Mucosa of descending colon (tissue), 3 donors: Measurements from ENCODE around the gene TNS1. TPM values are rescaled to one million over a fixed set of nuclear protein-coding genes. Genes with fewer than 3 reads are reported as not detected.
A peak's percentile ranks its signal among the peaks of the same experiment; 100 is the strongest.

Experiments used
- ATAC-seq: fragments of 200-7000 bp; cut with Tn5 transposase; one replicate; pipeline ENCODE4 v1.9.1; 2020; ENCODE audit warnings: mild to moderate bottlenecking, moderate library complexity
- DNase-seq, 3 donors: peaks; one replicate each; pipeline ENCODE4 v3.0.0-alpha.2; 2020
- H3K36me3 ChIP-seq: fragments of 200-600 bp; one replicate; pipeline ENCODE4 v1.8.0; 2021; ENCODE audit warnings: low read depth, mild to moderate bottlenecking
- H3K4me1 ChIP-seq: fragments of 200-600 bp; one replicate; pipeline ENCODE4 v1.8.0; 2021; ENCODE audit warnings: low read depth, mild to moderate bottlenecking
- H3K4me3 ChIP-seq: fragments of 200-600 bp; one replicate; pipeline ENCODE4 v1.8.0; 2021; ENCODE audit warnings: mild to moderate bottlenecking
- H3K9me3 ChIP-seq: fragments of 200-600 bp; one replicate; pipeline ENCODE4 v1.8.0; 2021; ENCODE audit warnings: mild to moderate bottlenecking
- intact Hi-C, 2 donors: fragments of 100-400 bp; cut with DNase I in 1 of 2; cut with micrococcal nuclease in 1 of 2; formaldehyde crosslinking; loops; one replicate each; pipeline versions ENCODE4 v1.11.0 to v1.11.1; 2022; cut with DNase I, micrococcal nuclease
- total RNA-seq, 3 donors: library from RNA; stranded (reverse); fragmentation: NEBNext Ultra II Directional in 2 of 3; extraction: Animal tissue kit (Norgen Biotek cat#: 25700) in 2 of 3; gene quantifications; one replicate each; pipeline versions ENCODE4 v1.2.1 to v1.2.4, GENCODE V29; 2021 to 2023
- TF ChIP-seq, protein P1 (sequence below): fragments of 200-600 bp; IDR thresholded peaks from one replicate; pipeline ENCODE4 v1.8.0; 2022; ENCODE audit warnings: antibody characterized with exemption, mild to moderate bottlenecking
- donor health status: DM: no; HTN: no; CAD: no; lungs with moderate emphysema.
- donor health status: DM: no; HTN: no; CAD: no.
- donor health status: DM: no; HTN: yes; CAD: no.

Gene TNS1
- total RNA-seq, 3 donors from 2014 or later: 43.8 to 1,458 (median 121) TPM

DNA sequence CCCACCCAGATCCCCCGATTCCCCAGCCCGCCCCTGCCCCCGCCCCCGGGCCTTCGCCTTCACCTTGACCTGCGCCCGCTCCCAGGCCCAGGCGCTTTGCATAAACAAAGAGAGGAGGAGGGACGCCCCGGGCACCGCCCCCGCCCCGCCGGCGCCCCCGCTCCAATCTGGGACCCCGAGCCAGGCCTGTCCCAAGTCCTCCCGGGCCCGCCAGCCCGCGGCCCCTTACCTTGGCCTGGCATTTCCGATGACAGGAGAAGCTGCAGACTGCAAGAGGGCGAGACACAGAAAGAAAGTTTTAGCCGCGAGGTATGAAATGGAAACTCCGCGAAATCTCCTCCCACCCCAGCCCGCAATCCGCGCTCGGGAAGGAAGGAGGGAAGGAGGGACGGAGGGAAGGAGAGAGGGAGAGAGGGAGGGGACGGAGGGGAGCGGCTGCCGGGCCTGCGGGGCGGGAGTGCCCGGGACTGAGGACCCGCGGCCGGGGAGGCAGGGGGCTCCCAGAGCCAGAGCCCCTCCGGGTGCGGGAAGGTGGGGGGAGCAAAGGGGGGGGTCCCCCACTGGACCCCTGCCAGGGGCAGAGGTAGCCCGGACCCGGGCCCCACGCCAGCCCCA is 24.2 kb downstream of the TNS1 start:
- peak; percentile 44 for ATAC-seq
- H3K4me1 ChIP-seq: no peaks in the 10 kb centered on the region
- intact Hi-C loops: no loop called here
- H3K36me3 ChIP-seq: no peaks in the 10 kb centered on the region
- no peaks in the 10 kb centered on the region for H3K9me3 ChIP-seq
- H3K4me3 ChIP-seq: no peak overlapping the region
- no peak for DNase-seq
- TF ChIP-seq, protein P1, sequence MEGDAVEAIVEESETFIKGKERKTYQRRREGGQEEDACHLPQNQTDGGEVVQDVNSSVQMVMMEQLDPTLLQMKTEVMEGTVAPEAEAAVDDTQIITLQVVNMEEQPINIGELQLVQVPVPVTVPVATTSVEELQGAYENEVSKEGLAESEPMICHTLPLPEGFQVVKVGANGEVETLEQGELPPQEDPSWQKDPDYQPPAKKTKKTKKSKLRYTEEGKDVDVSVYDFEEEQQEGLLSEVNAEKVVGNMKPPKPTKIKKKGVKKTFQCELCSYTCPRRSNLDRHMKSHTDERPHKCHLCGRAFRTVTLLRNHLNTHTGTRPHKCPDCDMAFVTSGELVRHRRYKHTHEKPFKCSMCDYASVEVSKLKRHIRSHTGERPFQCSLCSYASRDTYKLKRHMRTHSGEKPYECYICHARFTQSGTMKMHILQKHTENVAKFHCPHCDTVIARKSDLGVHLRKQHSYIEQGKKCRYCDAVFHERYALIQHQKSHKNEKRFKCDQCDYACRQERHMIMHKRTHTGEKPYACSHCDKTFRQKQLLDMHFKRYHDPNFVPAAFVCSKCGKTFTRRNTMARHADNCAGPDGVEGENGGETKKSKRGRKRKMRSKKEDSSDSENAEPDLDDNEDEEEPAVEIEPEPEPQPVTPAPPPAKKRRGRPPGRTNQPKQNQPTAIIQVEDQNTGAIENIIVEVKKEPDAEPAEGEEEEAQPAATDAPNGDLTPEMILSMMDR: no peak

DNA sequence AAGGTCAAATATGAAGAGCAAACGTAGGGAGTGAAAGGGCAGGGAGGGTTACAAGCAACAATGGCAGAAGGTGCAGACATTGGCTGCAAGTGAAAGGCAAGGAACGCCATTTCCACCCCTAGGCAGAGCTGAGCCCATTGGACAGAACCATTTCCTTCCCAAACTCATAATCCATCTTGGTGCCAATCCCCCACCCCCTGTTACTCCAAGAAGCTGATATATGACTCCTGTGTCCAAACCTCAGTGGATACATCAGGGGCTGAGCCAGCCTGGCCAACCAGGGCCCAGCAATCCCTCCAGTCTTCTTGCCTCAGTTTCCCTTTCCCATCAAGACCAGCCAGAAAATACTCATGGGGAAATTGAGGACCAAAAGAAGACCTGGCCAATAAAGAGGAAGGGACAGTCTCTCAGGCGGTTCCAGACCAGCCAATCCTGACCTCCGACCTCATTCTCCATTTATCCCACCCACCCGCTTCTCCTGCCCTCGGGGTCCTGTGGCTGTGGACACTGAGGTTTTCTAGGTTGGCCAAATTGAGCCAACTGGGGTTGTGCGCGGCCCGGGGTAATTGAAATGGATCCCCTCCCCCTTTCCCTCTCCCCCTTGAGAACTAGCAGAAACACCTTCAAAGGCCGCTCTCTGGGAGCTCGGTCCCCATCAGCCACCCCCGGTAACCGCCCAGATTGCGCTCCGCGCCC is 24.8 kb downstream of the TNS1 start:
- no peaks in the 10 kb centered on the region for H3K36me3 ChIP-seq
- DNase-seq: no peak
- TF ChIP-seq, protein P1: no peak
- intact Hi-C loops: no loop called here
- no peak overlapping the region for H3K4me3 ChIP-seq
- no peak for ATAC-seq
- no peaks in the 10 kb centered on the region for H3K4me1 ChIP-seq
- H3K9me3 ChIP-seq: no peaks in the 10 kb centered on the region

DNA sequence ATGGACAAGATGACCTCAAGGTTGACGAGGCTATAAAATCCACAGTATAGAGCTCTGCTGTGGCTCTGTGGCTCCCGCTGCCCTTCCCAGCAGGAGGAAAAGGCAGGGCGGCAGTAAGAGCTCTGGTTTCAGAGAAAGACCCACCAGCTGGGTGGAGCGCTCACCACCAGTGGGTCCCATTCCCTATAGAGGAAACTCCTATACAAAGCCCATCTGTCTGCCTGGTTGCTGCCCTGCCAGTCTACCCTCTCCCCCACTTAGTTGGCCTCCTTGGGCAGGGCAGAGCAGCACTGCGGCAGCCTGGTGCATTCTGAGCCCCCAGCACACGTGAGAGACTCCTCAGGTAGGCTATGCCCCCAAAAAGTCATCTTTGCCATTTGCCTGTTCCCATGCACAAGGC is 26.5 kb downstream of the TNS1 start:
- Histone ChIP-seq H3K9me3 (no peaks in the 10 kb centered on the region), H3K4me1 (no peaks in the 10 kb centered on the region), H3K36me3 (no peaks in the 10 kb centered on the region), H3K4me3 (no peak overlapping the region)
- intact Hi-C loops: no loop called here
- TF ChIP-seq, protein P1: no peak
- ATAC-seq (no peak), DNase-seq (no peak)

DNA sequence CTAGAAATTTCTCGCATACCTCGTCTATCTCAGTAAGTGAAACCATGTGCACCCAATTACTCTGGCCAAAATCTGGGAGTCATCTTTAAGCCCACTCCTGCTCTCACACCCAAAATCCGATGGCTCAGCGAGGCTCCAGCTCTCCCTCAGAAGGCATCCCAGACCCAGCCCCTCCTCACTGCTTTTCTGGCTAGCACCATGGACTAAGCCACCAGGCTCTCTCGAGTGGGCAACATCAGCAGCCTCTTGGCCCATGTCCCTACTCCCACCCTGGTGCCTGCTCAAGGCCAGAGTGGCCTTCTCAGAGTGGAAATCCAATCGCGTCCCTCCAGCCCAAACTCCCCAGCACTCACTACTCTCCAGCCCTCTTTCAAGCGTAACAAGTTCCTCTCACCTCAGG is 27.2 kb downstream of the TNS1 start:
- DNase-seq: no peak
- intact Hi-C loops: no loop called here
- H3K4me1 ChIP-seq: no peaks in the 10 kb centered on the region

DNA sequence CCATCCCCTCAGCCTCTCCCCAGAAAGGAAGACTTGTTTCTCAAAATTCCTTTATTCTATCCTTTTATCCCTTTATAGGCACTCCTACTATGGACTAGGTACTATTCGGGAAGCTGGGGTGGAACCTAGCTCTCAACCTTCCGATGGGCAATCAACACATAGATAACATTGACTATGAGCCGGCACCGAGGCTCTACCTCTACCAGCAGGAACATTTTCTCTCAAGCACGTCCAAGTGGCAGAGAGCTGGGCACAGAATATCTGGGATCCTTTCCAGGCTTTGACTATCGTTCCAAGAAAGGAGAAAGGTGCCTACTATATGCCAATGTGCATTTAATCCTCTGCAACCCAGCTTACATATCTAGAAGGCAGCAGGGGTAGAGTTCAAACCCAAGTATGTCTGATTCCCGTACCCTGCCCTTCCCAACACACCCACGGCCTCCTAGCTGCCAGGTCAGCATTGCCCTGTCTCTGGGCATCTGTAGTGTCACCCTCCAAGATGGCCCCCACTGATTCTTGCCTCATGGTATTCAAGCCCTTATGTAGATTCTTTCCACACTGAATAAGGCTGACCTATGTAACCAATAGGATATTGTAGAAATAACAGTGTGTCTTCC is 28.3 kb downstream of the TNS1 start:
- intact Hi-C loops: no loop called here
- no peaks in the 10 kb centered on the region for H3K36me3 ChIP-seq
- no peak for ATAC-seq
- H3K4me3 ChIP-seq: no peak overlapping the region
- DNase-seq: no peak
- TF ChIP-seq, protein P1: no peak
- no peaks in the 10 kb centered on the region for H3K9me3 ChIP-seq
- no peaks in the 10 kb centered on the region for H3K4me1 ChIP-seq

More for the DNA sequence above, 27.2 kb downstream of the TNS1 start:
- no peak overlapping the region for H3K4me3 ChIP-seq
- H3K36me3 ChIP-seq: no peaks in the 10 kb centered on the region
- TF ChIP-seq, protein P1: no peak
- ATAC-seq: no peak
- no peaks in the 10 kb centered on the region for H3K9me3 ChIP-seq
